Stomach (tissue), 19 donors: Measurements from ENCODE around the gene BPIFB4. TPM values are rescaled to one million over a fixed set of nuclear protein-coding genes. Genes with fewer than 3 reads are reported as not detected.

ENCODE experiments used
- DNase-seq, 2 donors: peaks; one replicate each; pipeline versions ENCODE4 v3.0.0 to v3.0.0-alpha.2; 2013 to 2019
- H3K27ac ChIP-seq, 5 donors: fragments of 200-600 bp in 4 of 5; sonication (generic) in 4 of 5; one replicate each; pipeline ENCODE4 v1.5.1; 2013 to 2019; ENCODE audit warnings: mild to moderate bottlenecking in 1 of 5, moderate library complexity in 1 of 5
- H3K27me3 ChIP-seq, 3 donors: fragments of 200-600 bp; sonication (generic); one replicate each; pipeline ENCODE4 v1.5.1; 2017 to 2019; ENCODE audit warnings: mixed run types in 1 of 3
- H3K36me3 ChIP-seq, 4 donors: fragments of 200-600 bp; sonication (generic); 1 replicate in 3 of 4; 2 replicates in 1 of 4; pipeline ENCODE4 v1.5.1; 2016 to 2019
- H3K4me1 ChIP-seq, 4 donors: fragments of 200-600 bp; sonication (generic); one replicate each; pipeline ENCODE4 v1.5.1; 2016 to 2019
- H3K4me3 ChIP-seq, 4 donors: fragments of 200-600 bp; sonication (generic) in 3 of 4; one replicate each; pipeline ENCODE4 v1.5.1; 2016 to 2019; ENCODE audit warnings: mild to moderate bottlenecking in 1 of 4
- H3K9me3 ChIP-seq, 4 donors: fragments of 200-600 bp; sonication (generic); one replicate each; pipeline ENCODE4 v1.5.1; 2016 to 2019
- CTCF ChIP-seq, 7 experiments: fragments of 450-650 bp in 4 of 7; fragments of 200-600 bp in 3 of 7; sonication (generic) in 3 of 7; IDR thresholded peaks; one replicate each; pipeline ENCODE4 v1.5.1; 2016 to 2019; ENCODE audit warnings: antibody characterized with exemption in 7 of 7, control low read depth in 2 of 7, mild to moderate bottlenecking in 1 of 7
- EP300 ChIP-seq: sonication (generic); formaldehyde crosslinking; IDR thresholded peaks from one replicate; pipeline ENCODE4 v1.6.1; 2017; ENCODE audit warnings: antibody characterized with exemption
- POLR2A ChIP-seq, 4 donors: fragments of 450-650 bp; IDR thresholded peaks; one replicate each; pipeline ENCODE4 v1.6.1; 2016; ENCODE audit warnings: antibody characterized with exemption in 4 of 4, control low read depth in 2 of 4, mild to moderate bottlenecking in 1 of 4, moderate library complexity in 1 of 4
- POLR2AphosphoS5 ChIP-seq, 3 donors: sonication (generic); formaldehyde crosslinking; IDR thresholded peaks; one replicate each; pipeline ENCODE4 v1.6.1; 2016; ENCODE audit warnings: antibody characterized with exemption in 3 of 3
- WGBS, 5 donors: extraction: QIAGEN DNeasy Blood & Tissue Kit in 3 of 5; methylation state at CpG; one replicate each; pipeline versions ENCODE4 v1.1.5 to v1.1.7; 2013 to 2018; 5-methylcytosine and 5-hydroxymethylcytosine counted together
- intact Hi-C: fragments of 100-400 bp; cut with DNase I; formaldehyde crosslinking; loops from one replicate; pipeline ENCODE4 v1.15.1; 2023; ENCODE audit warnings: low total_unique reads
- long read RNA-seq, 10 donors: transcript quantifications; one replicate each; lab custom pipeline, GENCODE V29; 2026
- polyA plus RNA-seq, 3 donors: library from polyadenylated mRNA; stranded (reverse); fragments of 200-250 nt; gene quantifications; one replicate each; pipeline ENCODE4 v1.2.3, GENCODE V29; 2013
- total RNA-seq, 5 donors: library from RNA; depleted of rRNA; stranded (reverse); fragments of >200 nt; gene quantifications; one replicate each; pipeline versions ENCODE4 v1.1.0 to v1.2.3, GENCODE V29; 2014 to 2016
- donor health status: healthy with polysubstance abuse.
- donor health status: Bipolar disorder and iron deficiency.
- donor health status: healthy.

BPIFB4 gene
- total RNA-seq (not detected), polyA plus RNA-seq (not detected)
- long read RNA-seq, donor 1: 0 reads
- long read RNA-seq, donor 2: 0 reads
- long read RNA-seq, donor 3: 0 reads
- long read RNA-seq, donor 4: 0 reads
- long read RNA-seq, donor 5: 0 reads
- long read RNA-seq, donor 6: 0 reads
- long read RNA-seq, donor 7: 0 reads
- long read RNA-seq, donor 8: 0 reads
- long read RNA-seq, donor 9: 0 reads
- long read RNA-seq, donor 10: 0 reads

GRCh38 chr20:33079259-33079658 lies at the start of gene BPIFB4:
Gene BPIFB4 (plus strand): TSS chr20:33079643. CDS start chr20:33081527, 1,884 bp downstream.
- H3K9me3 ChIP-seq: no peaks in the 10 kb centered on the region
- H3K27me3 ChIP-seq: peaks cover 0 to 35% (median 5%) of the 10 kb centered on the region in 3 donors
- intact Hi-C loops: loop anchor here (5.0 kb wide), 1 partner anchor 182 kb away; no protein-coding TSS in a partner anchor
- H3K4me1 ChIP-seq: no peaks in the 10 kb centered on the region
- no peak for DNase-seq
- no peak within 1 kb of the TSS for H3K4me3 ChIP-seq
- H3K27ac ChIP-seq: no peak within 1 kb of the TSS
- WGBS, 5 donors: 69 to 100% (median 88%) methylated on average over 1 to 2 of the region's 2 CpGs
- TF ChIP-seq POLR2AphosphoS5 (IDR thresholded peaks at IDR 0.05): no peak
- no peak for TF ChIP-seq CTCF (IDR thresholded peaks at IDR 0.05)
- no peak for TF ChIP-seq POLR2A (IDR thresholded peaks at IDR 0.05)
- TF ChIP-seq EP300: no peak
- no peaks in the 10 kb centered on the region for H3K36me3 ChIP-seq

DNA sequence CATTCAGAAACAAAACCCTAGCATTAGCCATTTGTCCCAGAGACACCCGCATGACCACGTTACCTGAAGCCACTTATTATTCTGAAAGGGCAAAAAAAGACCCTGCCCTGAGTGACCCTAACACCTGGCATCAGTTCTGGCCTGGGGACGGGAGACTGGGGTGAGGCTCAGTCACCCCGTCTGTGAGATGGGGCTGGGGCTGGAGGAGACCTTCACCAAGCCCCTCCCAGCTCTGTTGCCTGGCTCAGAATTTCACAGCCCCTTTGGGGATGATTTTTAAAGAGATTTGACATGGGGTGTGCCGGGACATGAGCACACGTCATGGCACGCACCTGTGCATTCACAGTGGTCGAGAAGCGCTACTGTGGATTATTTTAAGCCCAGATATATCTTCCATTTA lies 49.4 kb upstream of the BPIFB4 start:
- intact Hi-C loops: no loop called here
- DNase-seq: no peak
- 79 to 81% (median 81%) methylated on average over 9 of the region's 9 CpGs for WGBS, 5 donors
- H3K9me3 ChIP-seq: peaks cover 0 to 8% (median 4%) of the 10 kb centered on the region in 4 donors
- no peak overlapping the region for H3K4me3 ChIP-seq
- no peaks in the 10 kb centered on the region for H3K4me1 ChIP-seq
- H3K27me3 ChIP-seq: peaks cover 0 to 20% (median 0%) of the 10 kb centered on the region in 3 donors
- no peaks in the 10 kb centered on the region for H3K36me3 ChIP-seq
- TF ChIP-seq POLR2AphosphoS5 (IDR thresholded peaks at IDR 0.05) (no peak), EP300 (no peak), CTCF (IDR thresholded peaks at IDR 0.05) (no peak), POLR2A (IDR thresholded peaks at IDR 0.05) (no peak)
- no peak overlapping the region for H3K27ac ChIP-seq

DNA sequence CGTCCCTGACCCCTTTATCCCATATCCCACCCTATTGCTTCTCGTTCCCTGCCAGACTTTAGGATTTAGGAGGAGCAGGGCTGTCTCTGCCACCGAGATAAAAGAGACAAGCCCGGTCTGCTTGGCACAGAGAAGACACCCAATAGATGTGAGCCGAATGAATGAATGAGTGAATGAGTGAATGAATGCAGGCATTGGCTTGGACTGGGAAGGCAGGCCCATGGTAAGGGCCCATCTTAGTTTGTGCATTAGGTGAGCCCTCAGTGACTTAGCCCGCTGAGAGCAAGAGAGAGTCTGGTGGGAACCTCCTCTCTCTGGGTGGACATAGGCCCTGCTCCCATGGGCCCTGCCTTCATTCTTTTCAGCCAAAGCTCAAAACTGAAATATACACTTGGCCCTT lies 48.9 kb upstream of the BPIFB4 start:
- no peak for TF ChIP-seq POLR2AphosphoS5 (IDR thresholded peaks at IDR 0.05)
- no peak for TF ChIP-seq EP300
- TF ChIP-seq CTCF (IDR thresholded peaks at IDR 0.05): no peak
- TF ChIP-seq POLR2A (IDR thresholded peaks at IDR 0.05): no peak
- Histone ChIP-seq H3K27me3 (peaks cover 0 to 20% (median 0%) of the 10 kb centered on the region in 3 donors), H3K4me3 (no peak overlapping the region), H3K27ac (no peak overlapping the region), H3K4me1 (no peaks in the 10 kb centered on the region), H3K9me3 (peaks cover 0 to 8% (median 4%) of the 10 kb centered on the region in 4 donors), H3K36me3 (no peaks in the 10 kb centered on the region)
- no peak for DNase-seq
- 81 to 88% (median 86%) methylated on average over 6 of the region's 6 CpGs for WGBS, 5 donors
- intact Hi-C loops: no loop called here

DNA sequence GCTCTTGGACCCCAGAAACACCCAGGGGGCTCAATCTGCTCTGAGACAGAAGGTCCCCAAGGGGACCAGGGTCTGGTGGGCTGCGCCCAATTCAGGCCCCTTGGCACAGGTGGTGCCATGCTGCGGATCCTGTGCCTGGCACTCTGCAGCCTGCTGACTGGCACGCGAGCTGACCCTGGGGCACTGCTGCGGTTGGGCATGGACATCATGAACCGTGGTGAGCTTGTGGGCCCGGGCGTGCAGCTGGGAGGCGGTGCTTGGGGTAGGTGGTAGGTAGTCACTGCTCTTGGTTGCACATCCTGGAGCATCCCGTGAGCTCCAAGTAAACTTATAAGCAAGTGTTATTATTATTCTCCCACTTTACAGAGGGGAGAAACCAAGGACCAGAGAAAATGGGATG lies 47.9 kb upstream of the BPIFB4 start, which contains the start of gene BPIFB6:
Gene BPIFB6, plus strand, starts transcription at position 118 of the 400 bp plus-strand sequence. Its CDS starts 0 bp downstream, at position 118.
- Histone ChIP-seq H3K4me1 (no peaks in the 10 kb centered on the region), H3K4me3 (no peak within 1 kb of the TSS), H3K36me3 (no peaks in the 10 kb centered on the region), H3K27me3 (peaks cover 0 to 20% (median 0%) of the 10 kb centered on the region in 3 donors), H3K9me3 (peaks cover 0 to 8% (median 4%) of the 10 kb centered on the region in 4 donors), H3K27ac (no peak within 1 kb of the TSS)
- intact Hi-C loops: no loop called here
- TF ChIP-seq CTCF (IDR thresholded peaks at IDR 0.05) (no peak), POLR2AphosphoS5 (IDR thresholded peaks at IDR 0.05) (no peak), POLR2A (IDR thresholded peaks at IDR 0.05) (no peak), EP300 (no peak)
- 75 to 92% (median 87%) methylated on average over 7 to 10 of the region's 10 CpGs for WGBS, 5 donors
- no peak for DNase-seq
